HepG2 (cell line): ENCODE data around the gene MGARP. TPM values are rescaled to one million over a fixed set of nuclear protein-coding genes. Genes with fewer than 3 reads are reported as not detected.

Experiments used
- BCLAF1 ChIP-seq: fragments of 450-650 bp; IDR thresholded peaks from 2 replicates; pipeline ENCODE4 v1.6.1; 2017; ENCODE audit warnings: mild to moderate bottlenecking
- EEA1 ChIP-seq: sonication (generic); formaldehyde crosslinking; IDR thresholded peaks from 2 replicates; pipeline ENCODE4 v1.5.1; 2020; ENCODE audit warnings: mild to moderate bottlenecking, missing genetic modification reagents, borderline replicate concordance
- HDAC2 ChIP-seq: sonication (generic); formaldehyde crosslinking; IDR thresholded peaks from 2 replicates; pipeline ENCODE4 v1.4.0; 2020; ENCODE audit warnings: missing genetic modification reagents
- NFIB ChIP-seq: sonication (generic); formaldehyde crosslinking; IDR thresholded peaks from 2 replicates; pipeline ENCODE4 v1.9.0; 2021; ENCODE audit warnings: missing genetic modification reagents, mild to moderate bottlenecking, borderline replicate concordance
- POGZ ChIP-seq: sonication (generic); formaldehyde crosslinking; IDR thresholded peaks from 2 replicates; pipeline ENCODE4 v1.4.0; 2020; ENCODE audit warnings: mild to moderate bottlenecking, missing genetic modification reagents
- RBM39 ChIP-seq: fragments of 200-400 bp; formaldehyde crosslinking; IDR thresholded peaks from one replicate; pipeline ENCODE4 v1.6.1; 2018; ENCODE audit warnings: antibody characterized with exemption, mild to moderate bottlenecking, low read depth, low read length; ENCODE audit not compliant: poor library complexity, severe bottlenecking
- SRF ChIP-seq: IDR thresholded peaks from 2 replicates; pipeline ENCODE4 v1.6.1; 2011; ENCODE audit warnings: mild to moderate bottlenecking, low read depth, low read length, moderate library complexity
- TCF7L2 ChIP-seq: IDR thresholded peaks from 2 replicates; pipeline ENCODE4 v1.6.1; 2011; ENCODE audit warnings: mild to moderate bottlenecking, low read depth, low read length, moderate library complexity
- ZBTB20 ChIP-seq: sonication (generic); formaldehyde crosslinking; IDR thresholded peaks from 2 replicates; pipeline ENCODE4 v1.8.1; 2023; ENCODE audit warnings: missing genetic modification reagents, low read depth, mild to moderate bottlenecking, borderline replicate concordance
- ZBTB44 ChIP-seq: sonication (generic); formaldehyde crosslinking; IDR thresholded peaks from 2 replicates; pipeline ENCODE4 v1.4.0; 2020; ENCODE audit warnings: missing genetic modification reagents
- ZNF12 ChIP-seq: sonication (generic); formaldehyde crosslinking; IDR thresholded peaks from 2 replicates; pipeline ENCODE4 v1.5.0; 2020; ENCODE audit warnings: missing genetic modification reagents
- ZNF235 ChIP-seq: sonication (generic); formaldehyde crosslinking; IDR thresholded peaks from 2 replicates; pipeline ENCODE4 v1.8.1; 2023; ENCODE audit warnings: mild to moderate bottlenecking, missing genetic modification reagents, borderline replicate concordance
- ZNF446 ChIP-seq: sonication (generic); formaldehyde crosslinking; IDR thresholded peaks from 2 replicates; pipeline ENCODE4 v1.5.0; 2020; ENCODE audit warnings: mild to moderate bottlenecking, missing genetic modification reagents
- ZNF468 ChIP-seq: sonication (generic); formaldehyde crosslinking; IDR thresholded peaks from 2 replicates; pipeline ENCODE4 v1.8.0; 2022; ENCODE audit warnings: mild to moderate bottlenecking, moderate library complexity, missing genetic modification reagents
- ZNF839 ChIP-seq: sonication (generic); formaldehyde crosslinking; IDR thresholded peaks from 2 replicates; pipeline ENCODE4 v1.4.0; 2020; ENCODE audit warnings: missing genetic modification reagents, mild to moderate bottlenecking, borderline replicate concordance
- polyA plus RNA-seq, 8 experiments: library from polyadenylated mRNA; depleted of rRNA in 3 of 8; stranded (reverse) in 7 of 8; unstranded in 1 of 8; fragments of >200 nt; fragmentation: Illumina TruSeq in 4 of 8; extraction: Trizol in 4 of 8; gene quantifications; 2 replicates each; pipeline versions ENCODE4 v1.2.1 to v1.2.3, GENCODE V29; 2011 to 2016; ENCODE audit warnings: low read depth in 4 of 8, missing spikeins in 1 of 8, mixed read lengths in 1 of 8; ENCODE audit not compliant: insufficient read depth in 1 of 8
- total RNA-seq, 5 experiments: library from RNA; depleted of rRNA; stranded (reverse); fragments of >200 nt; fragmentation: Illumina TruSeq; extraction: Trizol; gene quantifications; 2 replicates each; pipeline ENCODE4 v1.2.3, GENCODE V29; 2016; ENCODE audit warnings: low read depth in 1 of 5

Gene MGARP
- total and polyA plus RNA-seq, 2 of the 13 experiments (the other 11 are each of a cell fraction or from before 2014, with no cell fraction given): 0.11 to 0.13 TPM

- no peak for TF ChIP-seq ZBTB44 (CRISPR knock-in tag)
- no peak for TF ChIP-seq NFIB
- no peak for TF ChIP-seq ZBTB20 (CRISPR knock-in tag)
- TF ChIP-seq POGZ (CRISPR knock-in tag): peak; percentile 97
- TF ChIP-seq ZNF446: no peak
- no peak; the same call in 1 of the 2 replicates for TF ChIP-seq EEA1
- TF ChIP-seq ZNF468: no peak
- 0 out of 2 replicates have a peak, but pooled peaks have one; percentile 26 for TF ChIP-seq ZNF839 (CRISPR knock-in tag)
- TF ChIP-seq SRF: no peak
- peak; percentile 65 for TF ChIP-seq RBM39
- TF ChIP-seq HDAC2: peak; percentile 57; the same call in 1 of the 2 replicates
- TF ChIP-seq ZNF12 (CRISPR knock-in tag): peak; percentile 26; the same call in 1 of the 2 replicates
- TF ChIP-seq ZNF235 (CRISPR knock-in tag): no peak
- no peak for TF ChIP-seq TCF7L2
- no peak for TF ChIP-seq BCLAF1
These were observed 21.2 kb upstream of the MGARP start, which contains the start of gene NAA15 (continued) for GRCh38 chr4:139301113-139301820.
